WTC11 (cell line): ENCODE results near the gene RCL1.

Experiments
- NR1H2 ChIP-seq: sonication (generic); formaldehyde crosslinking; IDR thresholded peaks from 2 replicates; pipeline ENCODE4 v1.9.0; 2021; ENCODE audit warnings: mild to moderate bottlenecking, moderate library complexity, missing genetic modification reagents
- ZNF138 ChIP-seq: sonication (generic); formaldehyde crosslinking; conservative IDR thresholded peaks from 2 replicates; pipeline ENCODE4 v1.8.1; 2022; ENCODE audit warnings: mild to moderate bottlenecking, moderate library complexity, missing genetic modification reagents
- TF ChIP-seq, protein P1 (sequence below): fragments of 200-600 bp; IDR thresholded peaks from 2 replicates; pipeline ENCODE4 v1.8.0; 2022; ENCODE audit warnings: antibody characterized with exemption
- TF ChIP-seq, protein P2 (sequence below): sonication (generic); formaldehyde crosslinking; IDR thresholded peaks from 2 replicates; pipeline ENCODE4 v1.8.0; 2022; ENCODE audit warnings: missing genetic modification reagents

DNA sequence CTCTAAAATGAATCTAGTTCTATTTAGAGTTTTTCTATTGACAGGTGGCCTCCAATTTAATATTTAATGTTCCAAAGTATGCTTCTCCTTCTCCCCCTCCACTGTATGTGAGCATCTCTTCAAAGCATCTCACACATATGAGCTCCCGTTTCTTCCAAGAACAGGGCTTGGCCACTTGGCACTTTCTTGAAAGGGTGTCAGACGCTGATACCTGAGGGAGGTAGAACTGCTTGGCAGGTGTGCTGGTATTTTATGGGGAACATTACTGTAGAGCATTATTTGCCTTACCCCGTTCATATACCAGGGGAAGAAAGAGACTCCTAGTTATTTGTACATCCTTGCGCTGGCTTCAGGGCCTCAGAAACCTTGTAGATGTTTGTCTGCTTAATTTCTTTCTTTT, 1.9 kb downstream of the RCL1 start:
- TF ChIP-seq, protein P1, sequence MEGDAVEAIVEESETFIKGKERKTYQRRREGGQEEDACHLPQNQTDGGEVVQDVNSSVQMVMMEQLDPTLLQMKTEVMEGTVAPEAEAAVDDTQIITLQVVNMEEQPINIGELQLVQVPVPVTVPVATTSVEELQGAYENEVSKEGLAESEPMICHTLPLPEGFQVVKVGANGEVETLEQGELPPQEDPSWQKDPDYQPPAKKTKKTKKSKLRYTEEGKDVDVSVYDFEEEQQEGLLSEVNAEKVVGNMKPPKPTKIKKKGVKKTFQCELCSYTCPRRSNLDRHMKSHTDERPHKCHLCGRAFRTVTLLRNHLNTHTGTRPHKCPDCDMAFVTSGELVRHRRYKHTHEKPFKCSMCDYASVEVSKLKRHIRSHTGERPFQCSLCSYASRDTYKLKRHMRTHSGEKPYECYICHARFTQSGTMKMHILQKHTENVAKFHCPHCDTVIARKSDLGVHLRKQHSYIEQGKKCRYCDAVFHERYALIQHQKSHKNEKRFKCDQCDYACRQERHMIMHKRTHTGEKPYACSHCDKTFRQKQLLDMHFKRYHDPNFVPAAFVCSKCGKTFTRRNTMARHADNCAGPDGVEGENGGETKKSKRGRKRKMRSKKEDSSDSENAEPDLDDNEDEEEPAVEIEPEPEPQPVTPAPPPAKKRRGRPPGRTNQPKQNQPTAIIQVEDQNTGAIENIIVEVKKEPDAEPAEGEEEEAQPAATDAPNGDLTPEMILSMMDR: no peak
- TF ChIP-seq, protein P2, sequence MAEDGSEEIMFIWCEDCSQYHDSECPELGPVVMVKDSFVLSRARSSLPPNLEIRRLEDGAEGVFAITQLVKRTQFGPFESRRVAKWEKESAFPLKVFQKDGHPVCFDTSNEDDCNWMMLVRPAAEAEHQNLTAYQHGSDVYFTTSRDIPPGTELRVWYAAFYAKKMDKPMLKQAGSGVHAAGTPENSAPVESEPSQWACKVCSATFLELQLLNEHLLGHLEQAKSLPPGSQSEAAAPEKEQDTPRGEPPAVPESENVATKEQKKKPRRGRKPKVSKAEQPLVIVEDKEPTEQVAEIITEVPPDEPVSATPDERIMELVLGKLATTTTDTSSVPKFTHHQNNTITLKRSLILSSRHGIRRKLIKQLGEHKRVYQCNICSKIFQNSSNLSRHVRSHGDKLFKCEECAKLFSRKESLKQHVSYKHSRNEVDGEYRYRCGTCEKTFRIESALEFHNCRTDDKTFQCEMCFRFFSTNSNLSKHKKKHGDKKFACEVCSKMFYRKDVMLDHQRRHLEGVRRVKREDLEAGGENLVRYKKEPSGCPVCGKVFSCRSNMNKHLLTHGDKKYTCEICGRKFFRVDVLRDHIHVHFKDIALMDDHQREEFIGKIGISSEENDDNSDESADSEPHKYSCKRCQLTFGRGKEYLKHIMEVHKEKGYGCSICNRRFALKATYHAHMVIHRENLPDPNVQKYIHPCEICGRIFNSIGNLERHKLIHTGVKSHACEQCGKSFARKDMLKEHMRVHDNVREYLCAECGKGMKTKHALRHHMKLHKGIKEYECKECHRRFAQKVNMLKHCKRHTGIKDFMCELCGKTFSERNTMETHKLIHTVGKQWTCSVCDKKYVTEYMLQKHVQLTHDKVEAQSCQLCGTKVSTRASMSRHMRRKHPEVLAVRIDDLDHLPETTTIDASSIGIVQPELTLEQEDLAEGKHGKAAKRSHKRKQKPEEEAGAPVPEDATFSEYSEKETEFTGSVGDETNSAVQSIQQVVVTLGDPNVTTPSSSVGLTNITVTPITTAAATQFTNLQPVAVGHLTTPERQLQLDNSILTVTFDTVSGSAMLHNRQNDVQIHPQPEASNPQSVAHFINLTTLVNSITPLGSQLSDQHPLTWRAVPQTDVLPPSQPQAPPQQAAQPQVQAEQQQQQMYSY: no peak
- no peak for TF ChIP-seq NR1H2 (CRISPR knock-in tag)
- TF ChIP-seq ZNF138: no peak
